Parathyroid adenoma (tissue), 2 donors: ENCODE data around the gene SPAG5.
A peak's percentile ranks its signal among the peaks of the same experiment; 100 is the strongest.

ENCODE experiments used
- H2AFZ ChIP-seq: fragments of 300-600 bp; sonication (generic); one replicate; pipeline ENCODE4 v1.7.0; 2017; ENCODE audit warnings: antibody characterized with exemption, mild to moderate bottlenecking
- H3K27ac ChIP-seq: fragments of 300-600 bp; sonication (generic); one replicate; pipeline ENCODE4 v1.7.0; 2017
- H3K27me3 ChIP-seq: fragments of 300-600 bp; sonication (generic); one replicate; pipeline ENCODE4 v1.7.0; 2017; ENCODE audit warnings: low read length; ENCODE audit not compliant: control insufficient read depth, insufficient read depth
- H3K36me3 ChIP-seq: fragments of 300-600 bp; sonication (generic); one replicate; pipeline ENCODE4 v1.7.0; 2017; ENCODE audit warnings: low read length; ENCODE audit not compliant: control insufficient read depth, insufficient read depth
- H3K4me1 ChIP-seq: fragments of 300-600 bp; sonication (generic); one replicate; pipeline ENCODE4 v1.7.0; 2017; ENCODE audit warnings: control low read depth
- H3K4me2 ChIP-seq: fragments of 300-600 bp; sonication (generic); one replicate; pipeline ENCODE4 v1.7.0; 2017; ENCODE audit warnings: low read length
- H3K4me3 ChIP-seq: fragments of 300-600 bp; sonication (generic); one replicate; pipeline ENCODE4 v1.7.0; 2017; ENCODE audit warnings: low read depth, low read length
- H3K79me2 ChIP-seq: fragments of 300-600 bp; sonication (generic); one replicate; pipeline ENCODE4 v1.7.0; 2017; ENCODE audit warnings: control low read depth
- H3K9ac ChIP-seq: fragments of 300-600 bp; sonication (generic); one replicate; pipeline ENCODE4 v1.7.0; 2017; ENCODE audit warnings: mild to moderate bottlenecking
- H3K9me3 ChIP-seq: fragments of 300-600 bp; sonication (generic); one replicate; pipeline ENCODE4 v1.7.0; 2017; ENCODE audit warnings: low read length; ENCODE audit not compliant: control insufficient read depth
- TF ChIP-seq, protein P1 (sequence below): fragments of 300-600 bp; sonication (generic); IDR thresholded peaks from one replicate; pipeline ENCODE4 v1.7.0; 2017; ENCODE audit warnings: antibody characterized with exemption, mild to moderate bottlenecking
- donor health status: primary hyperparathyroidism.

SPAG5 gene

GRCh38 chr17:28598389-28598788 is 436 bp downstream of the SPAG5 start:
- Histone ChIP-seq H3K4me3 (peak overlapping the region; percentile 60), H2AFZ (peak overlapping the region; percentile 96), H3K4me2 (peak overlapping the region; percentile 77), H3K27me3 (no peaks in the 10 kb centered on the region), H3K36me3 (no peaks in the 10 kb centered on the region), H3K79me2 (no peaks in the 10 kb centered on the region), H3K27ac (no peak overlapping the region), H3K9me3 (no peaks in the 10 kb centered on the region), H3K9ac (no peak overlapping the region), H3K4me1 (peaks cover 5% of the 10 kb centered on the region)
- TF ChIP-seq, protein P1, sequence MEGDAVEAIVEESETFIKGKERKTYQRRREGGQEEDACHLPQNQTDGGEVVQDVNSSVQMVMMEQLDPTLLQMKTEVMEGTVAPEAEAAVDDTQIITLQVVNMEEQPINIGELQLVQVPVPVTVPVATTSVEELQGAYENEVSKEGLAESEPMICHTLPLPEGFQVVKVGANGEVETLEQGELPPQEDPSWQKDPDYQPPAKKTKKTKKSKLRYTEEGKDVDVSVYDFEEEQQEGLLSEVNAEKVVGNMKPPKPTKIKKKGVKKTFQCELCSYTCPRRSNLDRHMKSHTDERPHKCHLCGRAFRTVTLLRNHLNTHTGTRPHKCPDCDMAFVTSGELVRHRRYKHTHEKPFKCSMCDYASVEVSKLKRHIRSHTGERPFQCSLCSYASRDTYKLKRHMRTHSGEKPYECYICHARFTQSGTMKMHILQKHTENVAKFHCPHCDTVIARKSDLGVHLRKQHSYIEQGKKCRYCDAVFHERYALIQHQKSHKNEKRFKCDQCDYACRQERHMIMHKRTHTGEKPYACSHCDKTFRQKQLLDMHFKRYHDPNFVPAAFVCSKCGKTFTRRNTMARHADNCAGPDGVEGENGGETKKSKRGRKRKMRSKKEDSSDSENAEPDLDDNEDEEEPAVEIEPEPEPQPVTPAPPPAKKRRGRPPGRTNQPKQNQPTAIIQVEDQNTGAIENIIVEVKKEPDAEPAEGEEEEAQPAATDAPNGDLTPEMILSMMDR, result no peak

DNA sequence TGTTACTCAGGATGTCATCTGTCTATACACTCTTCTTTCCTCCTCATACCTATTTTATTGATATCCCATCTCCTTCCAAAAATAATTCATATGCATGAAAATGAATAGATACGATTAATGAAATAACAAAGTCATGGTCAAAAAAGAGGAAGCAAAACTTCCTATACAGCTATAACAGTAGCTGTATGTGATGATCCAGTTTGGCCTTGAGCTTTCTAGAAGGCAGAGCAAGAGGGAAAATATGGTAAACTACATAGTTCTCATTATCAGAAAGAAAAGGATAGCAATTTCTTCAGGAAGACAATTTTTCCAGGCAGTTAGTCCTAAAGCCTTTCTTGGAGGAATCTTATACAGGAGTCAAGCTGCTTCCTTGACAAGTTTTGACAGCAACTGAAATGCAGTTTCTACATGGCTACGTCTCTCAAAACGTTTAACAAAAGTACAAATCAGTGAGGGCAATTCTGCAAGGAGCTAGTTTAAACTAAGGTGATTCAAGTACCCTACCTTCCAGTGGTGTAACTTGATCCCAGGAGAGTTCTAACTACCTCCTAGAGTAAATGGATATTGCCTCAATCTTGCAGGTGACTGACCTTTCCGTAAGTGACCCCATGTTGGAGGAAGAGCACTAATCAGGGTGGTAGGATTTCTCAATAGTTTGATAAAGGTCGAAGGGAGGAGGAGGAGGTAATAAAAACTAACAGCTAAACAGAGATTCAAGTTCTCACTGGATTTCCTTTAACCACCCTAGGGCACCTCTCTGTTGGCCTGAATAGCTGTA is 1.0 kb downstream of the SPAG5 start:
- Histone ChIP-seq H3K4me2 (no peak overlapping the region), H3K79me2 (no peaks in the 10 kb centered on the region), H3K36me3 (no peaks in the 10 kb centered on the region), H3K4me1 (peaks cover 5% of the 10 kb centered on the region), H3K27ac (no peak overlapping the region), H3K9me3 (no peaks in the 10 kb centered on the region), H3K9ac (no peak overlapping the region), H3K27me3 (no peaks in the 10 kb centered on the region), H3K4me3 (no peak overlapping the region), H2AFZ (peak overlapping the region; percentile 96)
- TF ChIP-seq, protein P1, result no peak

DNA sequence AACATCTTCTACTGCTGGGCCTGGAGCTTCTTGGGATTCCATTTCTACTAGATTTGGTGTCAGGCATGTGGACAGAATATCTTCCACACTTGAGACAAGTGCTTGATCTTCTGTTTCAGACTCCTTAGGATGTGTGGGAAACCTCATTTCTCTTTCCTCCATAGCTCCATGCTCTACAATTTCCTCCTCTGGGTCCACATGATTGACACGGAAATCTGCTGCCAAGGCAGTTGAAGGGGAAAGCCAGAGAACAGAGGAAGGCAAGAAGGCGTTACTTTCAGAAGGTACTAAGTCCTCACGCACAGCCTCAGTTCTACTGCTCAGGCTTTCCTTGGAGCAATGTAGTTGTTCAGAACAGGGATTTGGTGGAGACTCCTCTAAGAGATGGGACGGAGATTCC is 6.6 kb downstream of the SPAG5 start:
- Histone ChIP-seq H3K27ac (no peak overlapping the region), H3K79me2 (no peaks in the 10 kb centered on the region), H3K4me1 (no peaks in the 10 kb centered on the region), H3K36me3 (no peaks in the 10 kb centered on the region), H3K9ac (no peak overlapping the region), H3K4me3 (no peak overlapping the region), H2AFZ (no peak overlapping the region), H3K4me2 (no peak overlapping the region), H3K27me3 (no peaks in the 10 kb centered on the region), H3K9me3 (no peaks in the 10 kb centered on the region)
- TF ChIP-seq, protein P1, result no peak

DNA sequence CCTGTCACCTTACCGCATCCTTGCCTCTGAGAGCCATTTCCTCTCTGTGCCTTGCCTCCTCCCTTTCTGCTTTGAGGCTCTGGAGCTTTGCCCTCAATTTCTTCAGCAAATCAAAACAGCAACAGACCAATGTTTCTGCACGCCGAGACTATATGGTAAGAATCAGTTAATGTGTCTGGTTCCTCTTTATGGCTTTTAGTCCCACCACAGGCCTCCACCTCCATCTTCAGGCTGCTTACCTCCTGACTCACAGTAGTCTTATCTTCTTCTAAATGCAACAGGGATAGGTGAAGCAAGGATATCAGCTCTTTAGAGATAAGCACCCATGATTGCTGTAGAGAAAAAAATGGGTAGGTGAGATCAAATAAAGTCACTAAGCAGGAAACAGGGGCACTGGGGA is 13.0 kb downstream of the SPAG5 start:
- Histone ChIP-seq H3K79me2 (no peaks in the 10 kb centered on the region), H3K27ac (no peak overlapping the region), H2AFZ (no peak overlapping the region), H3K9ac (no peak overlapping the region), H3K9me3 (no peaks in the 10 kb centered on the region), H3K36me3 (no peaks in the 10 kb centered on the region), H3K4me1 (no peaks in the 10 kb centered on the region), H3K4me2 (no peak overlapping the region), H3K4me3 (no peak overlapping the region), H3K27me3 (no peaks in the 10 kb centered on the region)
- TF ChIP-seq, protein P1, result no peak

- Histone ChIP-seq H3K4me2 (no peak overlapping the region), H3K27ac (no peak overlapping the region), H3K9ac (no peak overlapping the region), H3K36me3 (no peaks in the 10 kb centered on the region), H3K27me3 (no peaks in the 10 kb centered on the region), H3K4me3 (no peak overlapping the region), H2AFZ (no peak overlapping the region), H3K79me2 (no peaks in the 10 kb centered on the region), H3K9me3 (no peaks in the 10 kb centered on the region), H3K4me1 (no peaks in the 10 kb centered on the region)
- TF ChIP-seq, protein P1, result no peak
These were observed 14.4 kb downstream of the SPAG5 start for GRCh38 chr17:28584434-28584833.
